GM10248 (cell line): ENCODE measurements around the gene SPATA31A7.
"Not testable (repeated sequence)": the region's sequence is repeated elsewhere in the genome, so short reads cannot be mapped to it uniquely, and the experiment has no call there.

Experiments used
- CTCF ChIA-PET: fragments of 300-600 bp; sonication (Branson Sonifier 250); formaldehyde crosslinking; extraction: SDS; loops from one replicate; lab custom pipeline; 2021; ENCODE audit warnings: antibody characterized with exemption; lab: Yijun Ruan, JAX
- POLR2A ChIA-PET: fragments of 350-650 bp; sonication (Branson Sonifier 250); formaldehyde crosslinking; extraction: SDS; loops from one replicate; lab custom pipeline; 2020; ENCODE audit warnings: antibody characterized with exemption; lab: Yijun Ruan, JAX
- DNase-seq: peaks from one replicate; pipeline ENCODE4 v3.0.0; 2012; ENCODE audit errors: extremely low spot score

The SPATA31A7 gene

GRCh38 chr9:61189736-61190135 is at the start of gene SPATA31A7:
Gene SPATA31A7, plus strand, starts transcription at chr9:61190036. Its CDS starts 29 bp downstream, at chr9:61190065.
- CTCF ChIA-PET, POLR2A ChIA-PET, DNase-seq: not testable (repeated sequence)

DNA sequence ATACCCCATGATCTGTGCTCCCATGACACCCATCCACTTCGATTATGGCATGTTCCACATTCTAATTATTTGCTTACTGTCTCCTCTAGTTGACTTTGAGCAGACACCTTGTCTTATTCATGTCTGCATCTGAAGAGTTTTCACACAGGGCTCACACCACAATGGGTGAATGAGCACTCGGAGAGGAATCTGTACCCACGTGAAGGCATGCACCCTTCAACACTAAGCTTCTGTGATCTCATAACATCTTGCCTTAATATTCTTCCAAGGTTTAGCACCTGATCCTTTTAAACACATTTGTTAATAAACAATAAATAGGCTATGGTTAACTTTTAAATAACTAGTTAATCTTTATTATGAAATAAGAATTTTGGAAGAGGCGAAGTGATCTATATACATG is 36.6 kb downstream of the SPATA31A7 start:
- POLR2A ChIA-PET, CTCF ChIA-PET, DNase-seq: not testable (repeated sequence)
